GM23338 (cell line): ENCODE data around the gene GTF2H4. TPM values are rescaled to one million over a fixed set of nuclear protein-coding genes. Genes with fewer than 3 reads are reported as not detected.

Experiments
- ATAC-seq: fragments of 200-7000 bp; cut with Tn5 transposase; 3 replicates; pipeline ENCODE4 v1.9.1; 2020
- DNase-seq: peaks from one replicate; pipeline ENCODE4 v3.0.0-alpha.2; 2015; ENCODE audit warnings: low spot score
- H2AFZ ChIP-seq: fragments of 200-600 bp; sonication (generic); 2 replicates; pipeline ENCODE4 v1.8.0; 2016; ENCODE audit warnings: antibody characterized with exemption, mild to moderate bottlenecking, moderate library complexity
- H3F3A ChIP-seq: fragments of 200-600 bp; sonication (generic); replicated peaks from 2 replicates; pipeline ENCODE4 v1.8.0; 2017; ENCODE audit warnings: antibody characterized with exemption, mixed run types, low read depth
- H3K27ac ChIP-seq: fragments of 200-600 bp; sonication (generic); 2 replicates; pipeline ENCODE4 v1.6.1; 2016; ENCODE audit warnings: low read depth
- H3K27me3 ChIP-seq: fragments of 200-600 bp; sonication (generic); 2 replicates; pipeline ENCODE4 v1.8.0; 2016; ENCODE audit warnings: mild to moderate bottlenecking, mixed run types, moderate library complexity; ENCODE audit not compliant: insufficient read depth
- H3K36me3 ChIP-seq: fragments of 200-600 bp; sonication (generic); 2 replicates; pipeline ENCODE4 v1.8.0; 2016; ENCODE audit warnings: mild to moderate bottlenecking; ENCODE audit not compliant: insufficient read depth
- H3K4me1 ChIP-seq: fragments of 200-600 bp; sonication (generic); 2 replicates; pipeline ENCODE4 v1.8.0; 2016; ENCODE audit warnings: mild to moderate bottlenecking, moderate library complexity; ENCODE audit not compliant: insufficient read depth
- H3K4me2 ChIP-seq: fragments of 200-600 bp; sonication (generic); 2 replicates; pipeline ENCODE4 v1.7.1; 2017; ENCODE audit warnings: mixed run types
- H3K4me3 ChIP-seq: fragments of 200-600 bp; sonication (generic); 2 replicates; pipeline ENCODE4 v1.6.1; 2016; ENCODE audit warnings: mixed run types
- H3K79me2 ChIP-seq: fragments of 200-600 bp; sonication (generic); replicated peaks from 2 replicates; pipeline ENCODE4 v1.8.0; 2017; ENCODE audit warnings: mild to moderate bottlenecking; ENCODE audit not compliant: insufficient read depth
- H3K9me2 ChIP-seq: fragments of 200-600 bp; sonication (generic); 2 replicates; pipeline ENCODE4 v1.8.0; 2017; ENCODE audit not compliant: insufficient read depth
- H4K20me1 ChIP-seq: fragments of 200-600 bp; sonication (generic); replicated peaks from 2 replicates; pipeline ENCODE4 v1.8.0; 2017; ENCODE audit warnings: mild to moderate bottlenecking; ENCODE audit not compliant: insufficient read depth
- H3K27ac Mint-ChIP-seq: 2 replicates; pipeline ENCODE4 v1.8.0; 2020; ENCODE audit warnings: inconsistent platforms, mild to moderate bottlenecking, moderate library complexity, mixed read lengths
- H3K27me3 Mint-ChIP-seq: 3 replicates; pipeline ENCODE4 v1.8.0; 2022; ENCODE audit warnings: low read depth, mild to moderate bottlenecking, moderate library complexity, mixed read lengths, inconsistent platforms; ENCODE audit not compliant: insufficient read depth, poor library complexity
- H3K36me3 Mint-ChIP-seq: 3 replicates; pipeline ENCODE4 v1.8.0; 2021; ENCODE audit warnings: low read depth, mild to moderate bottlenecking, inconsistent platforms, moderate library complexity, mixed read lengths
- H3K4me1 Mint-ChIP-seq: 3 replicates; pipeline ENCODE4 v1.8.0; 2020; ENCODE audit warnings: mild to moderate bottlenecking, inconsistent platforms, mixed read lengths
- H3K4me3 Mint-ChIP-seq: 3 replicates; pipeline ENCODE4 v1.8.0; 2021; ENCODE audit warnings: moderate library complexity, mild to moderate bottlenecking, inconsistent platforms, mixed read lengths
- H3K9me3 Mint-ChIP-seq: 3 replicates; pipeline ENCODE4 v1.8.0; 2020; ENCODE audit warnings: moderate library complexity, mild to moderate bottlenecking, inconsistent platforms, mixed read lengths
- CREB1 ChIP-seq: fragments of 250-450 bp; sonication (Bioruptor Pico); IDR thresholded peaks from 2 replicates; pipeline ENCODE4 v1.5.0; 2020; ENCODE audit warnings: low read depth, mild to moderate bottlenecking, moderate library complexity
- EZH2 ChIP-seq: fragments of 200-600 bp; sonication (generic); IDR thresholded peaks from one replicate; pipeline ENCODE4 v1.8.0; 2017; ENCODE audit warnings: antibody characterized with exemption, mild to moderate bottlenecking, low read depth; ENCODE audit not compliant: unreplicated experiment
- EZH2phosphoT487 ChIP-seq: fragments of 200-600 bp; sonication (generic); IDR thresholded peaks from one replicate; pipeline ENCODE4 v1.8.1; 2018; ENCODE audit warnings: antibody characterized with exemption; ENCODE audit not compliant: unreplicated experiment
- JUNB ChIP-seq: IDR thresholded peaks from one replicate; pipeline ENCODE4 v1.6.1; 2016; ENCODE audit warnings: antibody characterized with exemption; ENCODE audit not compliant: unreplicated experiment
- NANOG ChIP-seq: IDR thresholded peaks from 2 replicates; pipeline ENCODE4 v1.6.1; 2016; ENCODE audit warnings: antibody characterized with exemption, borderline replicate concordance
- POLR2AphosphoS5 ChIP-seq: IDR thresholded peaks from 2 replicates; pipeline ENCODE4 v1.6.1; 2016; ENCODE audit warnings: antibody characterized with exemption, low read depth
- STAT1 ChIP-seq: IDR thresholded peaks from one replicate; pipeline ENCODE4 v1.6.1; 2016; ENCODE audit warnings: antibody characterized with exemption; ENCODE audit not compliant: unreplicated experiment
- ZNF114 ChIP-seq: fragments of 250-450 bp; sonication (Bioruptor Pico); IDR thresholded peaks from 2 replicates; pipeline ENCODE4 v1.5.0; 2020; ENCODE audit warnings: mild to moderate bottlenecking, moderate library complexity
- ZNF331 ChIP-seq: fragments of 250-450 bp; sonication (Bioruptor Pico); IDR thresholded peaks from 2 replicates; pipeline ENCODE4 v1.5.0; 2020; ENCODE audit warnings: low read depth, mild to moderate bottlenecking, moderate library complexity
- polyA plus RNA-seq: library from polyadenylated mRNA; unstranded; fragments of >200 nt; fragmentation: Nextera tagmentation; extraction: Ambion mirVana; gene quantifications from 2 replicates; pipeline ENCODE4 v1.2.1, GENCODE V29; 2016
- total RNA-seq: library from RNA; depleted of rRNA; stranded (reverse); fragments of >200 nt; shearing (Covaris generic); gene quantifications from 2 replicates; pipeline ENCODE4 v1.2.3, GENCODE V29; 2014
- TF ChIP-seq, protein P1 (sequence below): IDR thresholded peaks from one replicate; pipeline ENCODE4 v1.6.1; 2018; ENCODE audit warnings: antibody characterized with exemption; ENCODE audit not compliant: unreplicated experiment
- TF ChIP-seq, protein P2 (sequence below): IDR thresholded peaks from 2 replicates; pipeline ENCODE4 v1.6.1; 2016; ENCODE audit warnings: antibody characterized with exemption
- TF ChIP-seq, protein P3 (sequence below): fragments of 250-450 bp; sonication (Bioruptor Pico); IDR thresholded peaks from 2 replicates; pipeline ENCODE4 v1.5.0; 2020; ENCODE audit warnings: mild to moderate bottlenecking, moderate library complexity
- TF ChIP-seq, protein P4 (sequence below), 2 experiments: fragments of 200-600 bp in 1 of 2; sonication (generic) in 1 of 2; conservative IDR thresholded peaks; 2 replicates each; pipeline versions ENCODE4 v1.5.1 to v1.6.1; 2016 to 2017; ENCODE audit warnings: antibody characterized with exemption in 2 of 2, low read depth in 2 of 2, mild to moderate bottlenecking in 2 of 2, moderate library complexity in 1 of 2

Gene GTF2H4
- total and polyA plus RNA-seq, 2 experiments from 2014 or later: 14.8 to 32.6 TPM

DNA sequence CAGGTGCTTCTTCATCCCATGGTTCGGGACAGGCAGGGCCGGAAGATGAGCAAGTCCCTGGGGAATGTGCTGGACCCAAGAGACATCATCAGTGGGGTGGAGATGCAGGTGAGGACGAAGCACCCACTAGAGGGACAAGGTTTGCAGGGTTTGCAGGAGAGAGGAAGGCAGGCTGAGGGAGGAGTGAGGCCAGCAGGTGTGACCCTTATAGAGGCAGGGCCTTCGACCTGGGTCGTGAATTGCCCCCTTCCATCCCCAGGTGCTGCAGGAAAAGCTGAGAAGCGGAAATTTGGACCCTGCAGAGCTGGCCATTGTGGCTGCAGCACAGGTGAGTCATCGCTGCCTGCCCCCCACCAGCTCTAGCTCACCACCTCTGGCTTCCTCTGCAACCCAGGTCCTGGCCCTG, 14.4 kb downstream of the GTF2H4 start:
- TF ChIP-seq, protein P1, sequence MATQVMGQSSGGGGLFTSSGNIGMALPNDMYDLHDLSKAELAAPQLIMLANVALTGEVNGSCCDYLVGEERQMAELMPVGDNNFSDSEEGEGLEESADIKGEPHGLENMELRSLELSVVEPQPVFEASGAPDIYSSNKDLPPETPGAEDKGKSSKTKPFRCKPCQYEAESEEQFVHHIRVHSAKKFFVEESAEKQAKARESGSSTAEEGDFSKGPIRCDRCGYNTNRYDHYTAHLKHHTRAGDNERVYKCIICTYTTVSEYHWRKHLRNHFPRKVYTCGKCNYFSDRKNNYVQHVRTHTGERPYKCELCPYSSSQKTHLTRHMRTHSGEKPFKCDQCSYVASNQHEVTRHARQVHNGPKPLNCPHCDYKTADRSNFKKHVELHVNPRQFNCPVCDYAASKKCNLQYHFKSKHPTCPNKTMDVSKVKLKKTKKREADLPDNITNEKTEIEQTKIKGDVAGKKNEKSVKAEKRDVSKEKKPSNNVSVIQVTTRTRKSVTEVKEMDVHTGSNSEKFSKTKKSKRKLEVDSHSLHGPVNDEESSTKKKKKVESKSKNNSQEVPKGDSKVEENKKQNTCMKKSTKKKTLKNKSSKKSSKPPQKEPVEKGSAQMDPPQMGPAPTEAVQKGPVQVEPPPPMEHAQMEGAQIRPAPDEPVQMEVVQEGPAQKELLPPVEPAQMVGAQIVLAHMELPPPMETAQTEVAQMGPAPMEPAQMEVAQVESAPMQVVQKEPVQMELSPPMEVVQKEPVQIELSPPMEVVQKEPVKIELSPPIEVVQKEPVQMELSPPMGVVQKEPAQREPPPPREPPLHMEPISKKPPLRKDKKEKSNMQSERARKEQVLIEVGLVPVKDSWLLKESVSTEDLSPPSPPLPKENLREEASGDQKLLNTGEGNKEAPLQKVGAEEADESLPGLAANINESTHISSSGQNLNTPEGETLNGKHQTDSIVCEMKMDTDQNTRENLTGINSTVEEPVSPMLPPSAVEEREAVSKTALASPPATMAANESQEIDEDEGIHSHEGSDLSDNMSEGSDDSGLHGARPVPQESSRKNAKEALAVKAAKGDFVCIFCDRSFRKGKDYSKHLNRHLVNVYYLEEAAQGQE: no peak
- TF ChIP-seq, protein P2, sequence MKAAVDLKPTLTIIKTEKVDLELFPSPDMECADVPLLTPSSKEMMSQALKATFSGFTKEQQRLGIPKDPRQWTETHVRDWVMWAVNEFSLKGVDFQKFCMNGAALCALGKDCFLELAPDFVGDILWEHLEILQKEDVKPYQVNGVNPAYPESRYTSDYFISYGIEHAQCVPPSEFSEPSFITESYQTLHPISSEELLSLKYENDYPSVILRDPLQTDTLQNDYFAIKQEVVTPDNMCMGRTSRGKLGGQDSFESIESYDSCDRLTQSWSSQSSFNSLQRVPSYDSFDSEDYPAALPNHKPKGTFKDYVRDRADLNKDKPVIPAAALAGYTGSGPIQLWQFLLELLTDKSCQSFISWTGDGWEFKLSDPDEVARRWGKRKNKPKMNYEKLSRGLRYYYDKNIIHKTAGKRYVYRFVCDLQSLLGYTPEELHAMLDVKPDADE: no peak
- TF ChIP-seq STAT1 (no peak), EZH2phosphoT487 (no peak), ZNF331 (CRISPR knock-in tag) (no peak), EZH2 (no peak), NANOG (no peak), JUNB (no peak), POLR2AphosphoS5 (no peak), CREB1 (CRISPR knock-in tag) (no peak), ZNF114 (CRISPR knock-in tag) (no peak)
- TF ChIP-seq, protein P3, sequence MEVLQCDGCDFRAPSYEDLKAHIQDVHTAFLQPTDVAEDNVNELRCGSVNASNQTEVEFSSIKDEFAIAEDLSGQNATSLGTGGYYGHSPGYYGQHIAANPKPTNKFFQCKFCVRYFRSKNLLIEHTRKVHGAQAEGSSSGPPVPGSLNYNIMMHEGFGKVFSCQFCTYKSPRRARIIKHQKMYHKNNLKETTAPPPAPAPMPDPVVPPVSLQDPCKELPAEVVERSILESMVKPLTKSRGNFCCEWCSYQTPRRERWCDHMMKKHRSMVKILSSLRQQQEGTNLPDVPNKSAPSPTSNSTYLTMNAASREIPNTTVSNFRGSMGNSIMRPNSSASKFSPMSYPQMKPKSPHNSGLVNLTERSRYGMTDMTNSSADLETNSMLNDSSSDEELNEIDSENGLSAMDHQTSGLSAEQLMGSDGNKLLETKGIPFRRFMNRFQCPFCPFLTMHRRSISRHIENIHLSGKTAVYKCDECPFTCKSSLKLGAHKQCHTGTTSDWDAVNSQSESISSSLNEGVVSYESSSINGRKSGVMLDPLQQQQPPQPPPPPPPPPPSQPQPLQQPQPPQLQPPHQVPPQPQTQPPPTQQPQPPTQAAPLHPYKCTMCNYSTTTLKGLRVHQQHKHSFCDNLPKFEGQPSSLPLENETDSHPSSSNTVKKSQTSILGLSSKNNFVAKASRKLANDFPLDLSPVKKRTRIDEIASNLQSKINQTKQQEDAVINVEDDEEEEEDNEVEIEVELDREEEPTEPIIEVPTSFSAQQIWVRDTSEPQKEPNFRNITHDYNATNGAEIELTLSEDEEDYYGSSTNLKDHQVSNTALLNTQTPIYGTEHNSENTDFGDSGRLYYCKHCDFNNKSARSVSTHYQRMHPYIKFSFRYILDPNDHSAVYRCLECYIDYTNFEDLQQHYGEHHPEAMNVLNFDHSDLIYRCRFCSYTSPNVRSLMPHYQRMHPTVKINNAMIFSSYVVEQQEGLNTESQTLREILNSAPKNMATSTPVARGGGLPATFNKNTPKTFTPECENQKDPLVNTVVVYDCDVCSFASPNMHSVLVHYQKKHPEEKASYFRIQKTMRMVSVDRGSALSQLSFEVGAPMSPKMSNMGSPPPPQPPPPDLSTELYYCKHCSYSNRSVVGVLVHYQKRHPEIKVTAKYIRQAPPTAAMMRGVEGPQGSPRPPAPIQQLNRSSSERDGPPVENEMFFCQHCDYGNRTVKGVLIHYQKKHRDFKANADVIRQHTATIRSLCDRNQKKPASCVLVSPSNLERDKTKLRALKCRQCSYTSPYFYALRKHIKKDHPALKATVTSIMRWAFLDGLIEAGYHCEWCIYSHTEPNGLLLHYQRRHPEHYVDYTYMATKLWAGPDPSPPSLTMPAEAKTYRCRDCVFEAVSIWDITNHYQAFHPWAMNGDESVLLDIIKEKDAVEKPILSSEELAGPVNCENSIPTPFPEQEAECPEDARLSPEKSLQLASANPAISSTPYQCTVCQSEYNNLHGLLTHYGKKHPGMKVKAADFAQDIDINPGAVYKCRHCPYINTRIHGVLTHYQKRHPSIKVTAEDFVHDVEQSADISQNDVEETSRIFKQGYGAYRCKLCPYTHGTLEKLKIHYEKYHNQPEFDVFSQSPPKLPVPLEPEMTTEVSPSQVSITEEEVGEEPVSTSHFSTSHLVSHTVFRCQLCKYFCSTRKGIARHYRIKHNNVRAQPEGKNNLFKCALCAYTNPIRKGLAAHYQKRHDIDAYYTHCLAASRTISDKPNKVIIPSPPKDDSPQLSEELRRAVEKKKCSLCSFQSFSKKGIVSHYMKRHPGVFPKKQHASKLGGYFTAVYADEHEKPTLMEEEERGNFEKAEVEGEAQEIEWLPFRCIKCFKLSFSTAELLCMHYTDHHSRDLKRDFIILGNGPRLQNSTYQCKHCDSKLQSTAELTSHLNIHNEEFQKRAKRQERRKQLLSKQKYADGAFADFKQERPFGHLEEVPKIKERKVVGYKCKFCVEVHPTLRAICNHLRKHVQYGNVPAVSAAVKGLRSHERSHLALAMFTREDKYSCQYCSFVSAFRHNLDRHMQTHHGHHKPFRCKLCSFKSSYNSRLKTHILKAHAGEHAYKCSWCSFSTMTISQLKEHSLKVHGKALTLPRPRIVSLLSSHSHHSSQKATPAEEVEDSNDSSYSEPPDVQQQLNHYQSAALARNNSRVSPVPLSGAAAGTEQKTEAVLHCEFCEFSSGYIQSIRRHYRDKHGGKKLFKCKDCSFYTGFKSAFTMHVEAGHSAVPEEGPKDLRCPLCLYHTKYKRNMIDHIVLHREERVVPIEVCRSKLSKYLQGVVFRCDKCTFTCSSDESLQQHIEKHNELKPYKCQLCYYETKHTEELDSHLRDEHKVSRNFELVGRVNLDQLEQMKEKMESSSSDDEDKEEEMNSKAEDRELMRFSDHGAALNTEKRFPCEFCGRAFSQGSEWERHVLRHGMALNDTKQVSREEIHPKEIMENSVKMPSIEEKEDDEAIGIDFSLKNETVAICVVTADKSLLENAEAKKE: no peak
- TF ChIP-seq, protein P4, sequence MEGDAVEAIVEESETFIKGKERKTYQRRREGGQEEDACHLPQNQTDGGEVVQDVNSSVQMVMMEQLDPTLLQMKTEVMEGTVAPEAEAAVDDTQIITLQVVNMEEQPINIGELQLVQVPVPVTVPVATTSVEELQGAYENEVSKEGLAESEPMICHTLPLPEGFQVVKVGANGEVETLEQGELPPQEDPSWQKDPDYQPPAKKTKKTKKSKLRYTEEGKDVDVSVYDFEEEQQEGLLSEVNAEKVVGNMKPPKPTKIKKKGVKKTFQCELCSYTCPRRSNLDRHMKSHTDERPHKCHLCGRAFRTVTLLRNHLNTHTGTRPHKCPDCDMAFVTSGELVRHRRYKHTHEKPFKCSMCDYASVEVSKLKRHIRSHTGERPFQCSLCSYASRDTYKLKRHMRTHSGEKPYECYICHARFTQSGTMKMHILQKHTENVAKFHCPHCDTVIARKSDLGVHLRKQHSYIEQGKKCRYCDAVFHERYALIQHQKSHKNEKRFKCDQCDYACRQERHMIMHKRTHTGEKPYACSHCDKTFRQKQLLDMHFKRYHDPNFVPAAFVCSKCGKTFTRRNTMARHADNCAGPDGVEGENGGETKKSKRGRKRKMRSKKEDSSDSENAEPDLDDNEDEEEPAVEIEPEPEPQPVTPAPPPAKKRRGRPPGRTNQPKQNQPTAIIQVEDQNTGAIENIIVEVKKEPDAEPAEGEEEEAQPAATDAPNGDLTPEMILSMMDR (conservative IDR thresholded peaks at IDR 0.05; ENCODE audit: low read depth in 2 of 2): no peak
- peak; percentile 52 for ATAC-seq
- Mint-ChIP-seq H3K27me3 (peaks cover 14% of the 10 kb centered on the region), H3K4me1 (peaks cover 19% of the 10 kb centered on the region), H3K36me3 (peaks cover 67% of the 10 kb centered on the region), H3K4me3 (no peak overlapping the region), H3K9me3 (no peaks in the 10 kb centered on the region; the same call in 2 of the 3 replicates), H3K27ac (peak overlapping the region; percentile 6; the same call in 1 of the 2 replicates)
- H3K4me2 ChIP-seq: no peak overlapping the region
- no peaks in the 10 kb centered on the region for H3F3A ChIP-seq
- no peaks in the 10 kb centered on the region for H3K9me2 ChIP-seq
- no peak overlapping the region for H3K27ac ChIP-seq
- no peaks in the 10 kb centered on the region; the same call in 1 of the 2 replicates for H4K20me1 ChIP-seq
- H3K36me3 ChIP-seq: no peaks in the 10 kb centered on the region; the same call in 1 of the 2 replicates
- no peaks in the 10 kb centered on the region for H3K79me2 ChIP-seq
- no peaks in the 10 kb centered on the region for H3K27me3 ChIP-seq
- DNase-seq: no peak
- no peak overlapping the region for H2AFZ ChIP-seq
- H3K4me1 ChIP-seq: no peaks in the 10 kb centered on the region
- no peak overlapping the region for H3K4me3 ChIP-seq
